HG03066 (cell line): ENCODE data around the gene NEGR1.

Experiments
- ATAC-seq: cut with Tn5 transposase; IDR thresholded peaks from one replicate; pipeline ENCODE4 v1.9.1; 2021; ENCODE audit warnings: low read depth; ENCODE audit not compliant: unreplicated experiment

The NEGR1 gene

DNA sequence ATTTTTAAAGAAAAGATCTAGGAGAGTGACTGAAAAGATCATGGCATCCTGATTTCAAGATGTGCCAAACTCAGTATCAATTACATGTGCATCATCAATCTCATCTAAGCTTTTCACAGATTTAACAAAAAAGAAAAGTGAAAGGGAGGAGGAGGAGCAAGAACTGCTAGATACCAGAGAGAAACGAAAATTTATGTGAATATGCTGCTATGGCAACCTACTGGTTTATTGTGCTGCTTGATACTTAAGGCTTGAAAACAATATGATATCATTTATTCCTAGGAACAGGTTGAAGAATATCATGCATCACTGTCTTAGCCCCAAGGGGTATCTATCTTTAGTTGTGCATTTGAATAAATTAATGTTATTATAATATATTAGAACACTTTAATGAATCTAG is 683.0 kb downstream of the NEGR1 start:
- no peak for ATAC-seq

DNA sequence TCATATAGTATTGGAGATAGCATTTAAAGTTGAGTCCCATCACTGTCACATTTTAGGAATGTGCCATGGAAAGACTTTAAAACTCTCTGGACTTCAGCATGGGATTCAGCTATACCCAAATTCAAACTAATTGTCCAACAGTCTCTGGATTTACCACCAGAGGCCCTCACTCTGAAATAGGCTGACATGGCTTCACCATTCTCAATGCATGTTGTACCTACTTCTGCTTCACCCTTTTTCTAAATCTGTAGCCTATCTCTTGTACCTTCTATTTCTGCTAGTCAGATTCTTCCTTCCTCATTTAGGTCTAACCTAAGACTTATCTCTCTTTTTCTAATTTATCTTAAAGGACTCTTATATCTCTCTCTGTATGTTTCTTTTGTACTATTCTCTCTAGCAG is 688.8 kb downstream of the NEGR1 start:
- ATAC-seq, result no peak

DNA sequence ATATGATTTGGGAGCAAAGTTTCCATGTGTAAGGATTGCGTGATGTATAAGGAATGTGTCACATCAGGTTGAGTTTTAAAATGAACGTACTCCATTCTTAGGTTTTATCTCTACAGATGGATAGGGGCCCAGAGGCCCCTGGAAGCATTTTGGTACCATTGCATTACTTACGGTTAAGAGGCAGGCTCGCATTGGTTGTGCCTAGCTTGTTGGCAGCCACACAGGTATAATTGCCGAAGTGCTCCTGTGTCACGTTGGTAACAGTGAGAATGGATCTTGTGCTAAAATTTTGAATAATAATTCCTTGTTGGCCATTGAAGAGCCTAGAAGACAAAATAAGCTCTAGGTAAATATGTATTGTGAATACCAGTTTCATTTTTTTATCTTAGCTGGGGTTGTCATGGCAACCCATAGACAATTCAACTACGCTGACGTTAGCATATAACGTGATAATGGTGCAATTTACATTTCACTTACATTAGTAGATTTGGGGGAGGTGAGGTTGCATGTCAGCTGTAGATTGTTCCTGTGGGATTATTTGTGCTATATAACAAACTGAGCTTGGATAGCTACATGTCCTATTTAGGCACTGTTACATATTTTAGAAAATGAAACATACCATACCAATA is 689.6 kb downstream of the NEGR1 start:
- ATAC-seq, result no peak

DNA sequence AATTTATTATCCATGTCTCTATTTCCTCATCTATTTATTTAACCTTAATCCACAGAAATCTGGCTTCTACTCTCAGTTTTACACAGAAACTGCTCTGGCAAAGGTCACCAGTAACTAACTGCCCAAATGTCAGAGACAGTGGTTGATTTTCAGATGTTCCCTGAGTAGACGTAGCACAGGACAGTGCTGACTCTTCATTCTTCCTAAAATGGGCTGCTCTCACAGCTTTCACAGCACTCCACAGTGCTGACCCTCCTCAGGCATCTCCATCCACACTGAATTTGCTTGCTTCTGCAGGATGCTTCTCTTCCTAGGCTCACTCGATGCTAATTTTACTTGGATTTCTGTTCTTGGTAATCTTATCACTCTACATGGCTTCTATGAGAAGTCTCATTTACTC is 693.3 kb downstream of the NEGR1 start:
- ATAC-seq, result no peak

DNA sequence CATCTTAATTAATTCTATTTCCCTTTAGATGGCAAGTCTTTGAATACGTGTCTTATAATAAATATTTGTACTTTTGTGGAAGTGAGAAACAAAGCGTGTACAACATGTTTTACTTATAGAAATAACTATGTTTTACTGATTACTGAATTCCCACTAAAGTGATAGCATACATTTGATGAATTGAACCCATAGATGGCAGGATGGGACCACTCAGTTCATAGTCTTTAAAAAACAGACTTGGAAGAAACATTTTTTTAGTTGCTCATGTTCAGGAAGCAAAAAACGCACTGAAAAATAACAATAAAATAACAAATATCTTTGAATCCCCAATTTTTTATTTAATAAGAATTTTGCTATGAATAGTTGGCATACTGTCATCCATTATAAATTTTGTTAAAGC is 694.4 kb downstream of the NEGR1 start:
- ATAC-seq, result no peak

DNA sequence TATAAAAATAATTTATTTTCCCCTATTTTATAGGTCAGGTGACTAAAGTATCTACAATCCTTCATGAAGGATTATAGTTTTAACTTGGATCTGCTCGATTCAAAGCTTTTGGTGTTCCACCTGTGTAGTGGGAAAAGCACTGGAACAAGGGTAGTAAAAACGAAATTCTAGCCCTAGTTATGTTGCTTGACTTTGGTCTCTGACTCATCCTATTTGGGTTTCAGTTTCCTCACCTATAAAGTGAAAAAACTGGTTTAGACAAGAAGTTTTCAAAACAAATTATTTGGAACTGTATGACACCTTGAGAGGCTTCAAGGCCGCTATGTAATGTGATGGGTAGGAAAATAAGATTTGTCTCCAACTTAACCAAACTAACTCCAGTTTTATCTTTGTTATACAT is 696.3 kb downstream of the NEGR1 start:
- no peak for ATAC-seq

DNA sequence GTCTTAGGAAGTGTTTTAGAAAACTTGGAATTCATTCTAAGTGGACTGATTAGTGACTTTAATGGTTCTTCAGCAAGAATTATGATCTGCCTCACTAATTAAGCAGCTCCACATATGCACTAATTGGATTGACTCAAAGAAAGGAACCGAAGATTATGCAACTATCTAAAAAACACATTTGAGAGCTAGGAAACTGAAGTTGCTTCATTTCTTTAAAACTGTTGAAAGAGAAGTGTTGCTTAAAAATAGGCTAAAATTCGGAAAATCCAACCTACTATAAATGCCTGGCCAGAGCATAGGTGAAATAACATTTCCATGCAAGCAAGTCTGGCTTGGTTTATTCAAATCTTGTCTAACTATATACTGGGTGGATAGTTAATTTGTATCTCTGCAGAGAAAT is 698.6 kb downstream of the NEGR1 start:
- no peak for ATAC-seq

DNA sequence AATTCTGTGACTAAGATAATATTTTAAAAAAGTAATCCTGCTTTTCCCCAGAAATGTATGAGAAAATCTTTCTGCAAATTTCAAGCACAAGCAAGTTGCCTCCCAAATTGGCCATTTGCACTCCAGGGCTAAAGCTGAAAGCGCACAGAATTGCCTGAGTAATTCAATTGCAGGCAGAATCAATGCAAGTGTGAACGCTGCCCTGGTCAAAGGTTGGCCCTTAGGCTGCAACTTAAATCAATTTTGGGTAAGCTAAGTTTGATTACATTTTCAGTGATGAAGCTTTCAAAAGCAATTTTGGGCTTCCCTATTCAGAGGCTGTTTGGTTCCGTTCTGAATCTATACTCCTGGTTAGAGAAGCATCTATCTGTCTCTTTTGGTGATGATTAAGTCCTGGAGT is 699.7 kb downstream of the NEGR1 start:
- ATAC-seq, result no peak

DNA sequence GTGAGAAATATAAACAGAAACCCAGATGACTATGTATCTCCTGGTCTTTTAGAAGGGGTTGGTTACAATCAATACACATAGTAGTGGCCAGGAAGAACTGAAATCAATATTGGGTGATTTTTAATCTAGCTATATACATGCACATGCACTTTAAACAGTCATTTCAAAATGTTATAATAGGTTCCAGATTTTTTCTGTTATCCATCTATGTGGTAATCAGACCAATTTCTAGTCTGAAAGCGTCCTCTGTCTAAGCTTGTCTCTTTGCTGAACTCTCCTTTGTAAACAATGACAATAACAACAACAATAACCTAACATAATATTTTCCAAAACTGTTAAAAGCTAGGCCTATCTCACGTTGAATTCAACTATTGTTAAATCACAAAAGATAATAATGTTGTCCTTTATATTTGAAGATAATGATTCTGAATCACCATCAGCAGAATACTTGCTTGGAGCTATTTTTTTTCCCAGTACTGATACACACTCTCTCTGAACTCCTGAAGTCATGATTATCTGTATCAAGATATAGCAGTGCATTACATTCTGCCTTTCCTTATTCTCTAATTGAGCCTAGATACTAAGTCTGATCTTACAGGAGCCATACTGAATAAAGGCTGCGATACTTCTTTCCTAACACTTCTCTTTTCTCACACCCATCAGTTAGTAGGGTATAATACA is 704.7 kb downstream of the NEGR1 start:
- no peak for ATAC-seq

DNA sequence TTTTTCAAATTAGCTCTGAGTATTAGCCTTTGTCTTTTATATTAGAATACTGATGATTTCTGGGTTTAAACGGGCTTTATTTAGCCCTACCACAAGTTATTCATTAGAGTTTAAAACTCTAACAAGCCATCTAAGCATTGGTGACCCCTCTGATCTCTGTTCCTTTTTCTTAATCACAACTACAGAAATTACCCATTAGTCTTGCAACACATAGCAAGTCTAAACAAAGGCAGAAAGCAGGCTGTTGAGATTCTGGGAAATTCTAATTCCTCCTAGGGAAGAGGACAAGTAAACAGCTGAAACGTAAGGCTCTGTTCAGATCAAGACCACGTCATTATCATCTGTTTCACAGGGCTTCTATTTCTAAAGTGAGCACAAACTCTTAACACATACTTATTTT is 710.3 kb downstream of the NEGR1 start:
- ATAC-seq, result peak; percentile 61

DNA sequence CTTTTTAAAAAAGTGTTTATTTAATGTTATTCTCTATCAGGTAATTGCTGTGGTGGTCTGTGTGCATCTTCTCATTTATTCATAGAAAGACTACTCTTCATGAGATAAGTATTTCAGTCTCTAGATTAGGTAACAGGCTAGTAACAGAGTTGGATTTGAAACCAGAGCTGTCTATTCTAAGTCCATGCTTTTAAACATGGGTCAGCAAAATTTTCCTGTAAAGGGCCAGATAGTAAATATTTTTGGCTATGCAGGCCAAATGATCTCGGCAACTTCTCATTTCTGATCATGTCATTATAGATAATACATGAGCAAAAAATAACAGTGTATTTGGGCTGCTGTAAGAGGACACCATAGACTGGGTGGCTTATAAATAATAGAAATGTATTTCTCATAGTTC is 715.9 kb downstream of the NEGR1 start:
- ATAC-seq, result no peak

DNA sequence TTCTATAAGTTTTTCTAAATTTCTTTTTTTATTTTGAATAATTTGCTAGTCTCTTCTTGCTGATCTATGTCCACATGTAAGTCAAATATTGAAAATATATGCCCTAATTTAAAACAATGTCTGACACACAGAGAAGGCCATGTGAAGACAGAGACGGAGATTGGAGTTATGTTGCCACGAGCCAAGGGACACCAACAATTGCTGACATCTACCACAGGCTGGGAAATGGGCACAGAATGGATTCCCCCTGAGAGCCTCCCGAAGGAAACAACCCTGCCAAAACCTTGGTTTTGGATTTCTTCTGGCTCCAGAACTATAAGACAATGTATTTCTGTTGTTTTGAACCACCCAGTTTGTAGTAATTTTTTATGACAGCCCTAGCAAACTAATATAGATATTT is 716.5 kb downstream of the NEGR1 start:
- no peak for ATAC-seq

DNA sequence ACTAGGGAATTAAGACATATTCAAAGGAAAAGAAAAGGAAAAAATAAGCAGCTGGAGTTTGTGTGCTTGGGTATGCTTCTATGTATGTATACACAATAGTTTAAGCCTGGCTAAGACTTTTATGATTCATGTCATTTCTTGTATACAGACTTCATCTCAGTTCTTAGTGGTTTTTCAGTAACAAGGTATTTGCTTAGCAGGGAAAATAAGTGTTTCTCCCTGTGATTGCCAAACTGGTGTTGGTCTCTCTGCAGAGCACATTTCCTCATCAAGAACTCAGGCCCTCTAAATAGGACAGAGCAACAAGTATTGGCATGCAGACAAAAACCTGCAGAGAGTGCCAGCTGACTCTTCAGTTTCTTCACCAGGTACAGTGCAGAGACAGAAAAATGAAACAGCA is 717.1 kb downstream of the NEGR1 start:
- no peak for ATAC-seq

DNA sequence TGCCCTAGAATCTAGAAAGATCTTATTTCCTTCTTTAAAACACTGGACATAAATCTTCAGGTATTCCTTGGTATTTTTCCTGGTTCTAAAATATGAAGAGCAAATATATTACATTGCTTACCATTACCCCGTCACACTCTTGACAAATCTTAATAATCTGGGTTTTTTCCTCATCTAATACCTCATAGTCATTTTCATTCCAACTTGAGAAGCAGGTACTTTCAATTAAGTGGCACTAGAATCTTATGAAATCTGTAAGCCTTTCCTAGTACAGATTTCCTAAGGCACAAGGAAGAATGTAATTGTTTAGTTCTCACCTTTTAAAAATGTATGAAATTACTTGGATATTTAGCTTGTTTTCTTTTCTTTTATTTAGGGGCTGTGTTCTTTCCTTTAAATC is 720.0 kb downstream of the NEGR1 start:
- no peak for ATAC-seq

DNA sequence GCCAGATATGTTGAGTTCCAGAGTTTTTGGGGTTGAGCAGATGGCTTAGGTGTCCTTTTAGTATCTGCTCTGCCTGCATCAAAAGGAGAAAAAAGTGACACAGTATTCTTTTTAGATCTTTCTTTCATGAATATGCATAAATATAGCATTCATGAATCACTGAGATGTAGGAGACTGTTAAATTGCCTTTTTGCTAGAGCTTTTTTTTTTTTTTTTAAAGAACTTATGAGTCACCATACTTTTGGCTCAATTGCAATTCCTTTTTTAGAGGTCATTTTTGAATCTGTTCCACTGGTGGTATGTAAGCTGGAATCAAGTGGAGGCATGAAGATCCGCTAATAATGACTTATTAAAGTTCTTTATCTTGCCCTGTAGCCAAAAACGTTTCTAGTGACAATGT is 720.6 kb downstream of the NEGR1 start:
- no peak for ATAC-seq

DNA sequence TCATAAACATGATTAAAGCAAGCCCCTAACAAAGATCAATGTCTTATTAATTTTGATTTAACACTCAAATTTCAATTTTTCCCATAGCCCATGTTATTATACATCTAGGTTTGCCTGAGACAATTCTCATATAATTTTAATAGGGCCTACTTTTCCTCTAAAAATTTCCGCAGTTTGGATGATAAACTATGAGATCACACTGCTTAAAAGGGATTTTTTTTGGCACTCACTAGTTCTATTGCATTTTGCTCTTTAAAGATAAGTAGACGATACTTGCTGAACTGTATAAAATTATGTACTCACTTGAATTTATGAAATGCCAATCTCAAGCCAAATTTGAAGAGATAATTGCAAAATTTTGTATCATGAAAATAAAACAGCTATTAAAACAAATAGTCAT is 721.1 kb downstream of the NEGR1 start:
- ATAC-seq, result no peak

DNA sequence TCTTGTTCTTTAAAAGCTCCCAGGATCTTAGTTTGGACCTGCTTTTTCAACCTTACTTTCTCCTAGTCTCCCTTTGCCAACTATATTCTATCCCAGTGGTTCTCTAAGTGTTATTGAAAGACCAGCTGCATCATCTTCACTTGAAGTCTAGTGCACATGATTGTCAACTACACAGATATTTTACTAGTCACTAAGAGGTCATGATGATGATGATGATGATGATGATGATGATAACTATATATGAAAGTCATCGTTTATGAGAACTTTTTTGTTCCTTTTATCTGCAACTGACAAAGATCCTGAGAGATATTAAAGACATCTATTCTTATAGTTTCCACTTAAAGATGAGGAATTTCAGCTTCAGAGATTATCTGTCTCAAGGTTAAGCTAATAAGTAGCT is 722.5 kb downstream of the NEGR1 start:
- no peak for ATAC-seq

DNA sequence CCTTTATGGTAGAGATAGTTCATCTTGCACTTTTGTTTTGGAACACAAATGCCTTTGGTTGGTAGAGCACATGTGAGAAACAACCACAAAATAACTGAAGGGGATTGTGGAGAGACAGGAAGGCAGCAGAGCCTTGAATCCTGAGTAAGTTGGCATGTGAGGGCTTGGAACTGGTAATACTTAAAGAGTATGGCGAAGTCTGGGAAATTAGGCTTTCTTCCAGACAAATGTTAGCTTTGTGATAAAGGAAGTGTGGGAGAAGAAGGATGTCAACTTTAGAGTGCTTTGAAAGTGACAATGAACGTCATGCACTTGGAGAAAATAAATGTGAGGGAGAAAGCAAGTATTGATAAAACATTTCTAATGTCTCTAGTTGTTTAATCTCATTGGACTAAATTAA is 725.2 kb downstream of the NEGR1 start:
- ATAC-seq, result no peak

DNA sequence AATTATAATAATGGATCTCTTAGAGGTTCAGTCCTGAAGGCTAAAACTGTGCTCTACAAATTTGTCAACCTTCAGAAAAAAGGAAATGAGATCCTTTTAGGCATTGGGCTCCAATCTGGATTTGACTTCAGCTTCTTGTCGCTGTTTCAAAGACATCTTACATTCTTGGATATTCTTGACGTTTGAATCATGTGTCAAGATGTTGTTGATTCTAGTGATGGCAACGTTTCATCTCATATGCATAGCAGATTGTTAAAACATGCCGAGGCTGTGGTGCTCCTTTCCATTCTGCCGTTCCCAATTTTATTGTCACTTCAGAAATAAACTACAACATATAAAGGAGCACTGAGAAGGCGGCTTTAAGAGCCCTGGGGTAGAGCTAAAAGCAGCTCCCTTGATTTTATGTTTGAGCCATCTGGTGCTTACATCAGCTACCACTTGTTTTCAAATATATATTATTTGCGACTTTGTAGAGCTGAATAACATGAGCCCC is 733.9 kb downstream of the NEGR1 start:
- no peak for ATAC-seq

DNA sequence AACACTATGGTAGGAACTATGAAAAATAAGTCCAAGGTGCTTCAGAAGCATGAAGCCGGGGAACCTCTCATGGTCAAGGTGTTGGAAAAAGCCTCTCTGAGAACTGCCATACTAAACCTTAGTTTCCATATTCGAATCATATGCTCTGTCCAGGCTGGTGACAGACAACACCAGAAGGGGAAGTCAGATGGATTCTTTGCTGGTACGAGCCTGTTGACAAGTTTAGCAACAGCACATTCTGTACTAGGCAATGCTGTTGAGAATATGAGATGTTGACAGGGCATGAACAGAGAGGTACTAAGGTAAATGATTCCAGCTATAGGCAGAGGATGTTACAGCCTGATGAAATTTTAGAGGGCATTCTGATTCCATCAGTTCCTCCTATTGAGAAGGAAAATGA is 740.2 kb downstream of the NEGR1 start:
- ATAC-seq, result no peak

DNA sequence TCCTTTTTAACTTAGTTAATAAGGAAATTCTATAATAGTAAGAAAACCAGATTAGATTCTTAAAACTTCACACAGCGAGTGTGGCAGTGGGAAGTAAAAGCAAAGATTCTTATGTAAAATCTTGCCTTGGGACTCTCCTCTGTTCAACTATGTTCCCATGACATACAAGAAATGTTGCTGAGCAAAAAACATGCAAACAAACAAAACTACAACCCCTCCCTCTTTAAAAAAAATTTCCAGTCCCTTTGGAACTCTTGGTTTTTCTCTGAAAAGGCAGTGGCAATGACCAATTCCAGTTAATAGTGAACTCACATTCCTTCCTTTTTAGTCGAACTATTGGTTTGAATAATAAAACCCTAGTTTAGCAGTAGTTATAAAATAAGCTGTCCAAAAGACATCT is 748.4 kb downstream of the NEGR1 start:
- no peak for ATAC-seq

DNA sequence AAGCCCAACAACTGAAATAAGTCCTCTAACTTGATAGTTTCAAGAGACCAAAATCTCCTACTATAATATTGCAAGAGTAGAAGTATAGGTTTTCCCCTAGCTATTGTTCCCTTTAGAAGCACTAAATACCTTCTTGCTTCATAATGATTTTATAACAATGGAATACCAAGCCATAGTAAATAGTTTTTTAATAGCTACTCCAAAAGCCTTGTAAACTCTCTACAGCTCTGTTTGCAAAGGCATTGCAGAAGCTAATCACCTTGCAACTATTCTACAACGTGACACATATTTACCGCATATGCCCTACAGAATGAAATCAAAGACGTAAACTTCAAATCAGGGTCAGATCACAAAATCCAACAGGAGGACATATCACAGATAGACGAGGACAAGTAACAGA is 750.0 kb downstream of the NEGR1 start:
- no peak for ATAC-seq

DNA sequence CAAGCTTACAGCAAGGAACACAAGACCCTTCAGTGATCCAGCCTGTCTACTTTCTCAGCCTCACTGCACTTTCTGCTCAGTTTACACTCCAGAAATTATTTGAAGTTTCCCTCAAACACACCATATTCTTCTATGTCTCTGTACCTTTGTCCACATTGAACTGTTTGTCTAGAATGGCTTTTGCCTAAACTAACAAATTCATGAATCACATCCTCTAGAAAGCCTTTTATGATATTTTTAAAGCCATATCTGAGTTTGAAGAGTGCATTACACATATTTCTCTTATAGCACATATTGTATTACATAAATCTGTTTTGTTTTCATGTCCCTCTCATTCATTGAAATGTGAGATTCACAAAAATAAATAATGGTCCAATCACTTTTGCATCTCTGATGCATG is 755.5 kb downstream of the NEGR1 start:
- ATAC-seq, result no peak
